ENCODE data around the gene SPIN2A.

DNA sequence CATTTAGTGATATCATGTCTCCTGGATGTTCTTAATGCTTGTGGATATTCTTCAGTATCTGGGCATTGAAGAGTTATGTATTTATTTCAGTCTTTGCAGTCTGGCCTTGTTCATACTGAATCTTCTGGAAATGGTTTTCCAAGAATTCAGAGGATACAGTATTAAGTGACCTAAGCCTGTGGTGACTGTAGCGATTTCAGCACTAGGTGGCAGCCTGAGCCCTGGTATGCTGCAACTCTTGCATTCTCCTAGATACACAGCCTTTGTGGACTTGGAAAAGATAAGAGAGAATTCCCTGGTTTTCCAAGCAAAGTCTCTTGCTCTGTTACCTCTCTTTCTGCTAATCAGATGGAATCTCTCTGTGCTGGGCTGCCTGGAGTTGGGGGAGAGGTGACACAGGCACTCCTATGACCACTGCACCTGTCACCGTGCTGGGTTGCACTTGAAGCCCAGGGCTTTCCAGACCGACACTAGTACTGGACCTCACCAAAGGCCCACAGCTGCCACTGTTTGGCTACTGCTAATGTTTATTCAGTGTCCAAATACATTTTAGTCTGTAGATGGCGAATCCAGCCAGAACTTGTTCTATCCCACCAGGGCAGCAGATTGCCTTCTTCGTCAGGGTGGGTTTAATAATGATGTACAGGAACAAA, 19.3 kb upstream of the SPIN2A start:
- TF ChIP-seq POLR2A (IDR thresholded peaks at IDR 0.05; ENCODE audit: low read depth, low read length) (no peak), EZH2 (IDR thresholded peaks at IDR 0.05; ENCODE audit: borderline replicate concordance, control insufficient read depth, low read depth, low read length) (no peak), BRCA1 (IDR thresholded peaks at IDR 0.05; ENCODE audit: low read depth, low read length) (no peak), YY1 (IDR thresholded peaks at IDR 0.05; ENCODE audit: low read depth, low read length) (no peak)
- TF ChIP-seq, protein P1, sequence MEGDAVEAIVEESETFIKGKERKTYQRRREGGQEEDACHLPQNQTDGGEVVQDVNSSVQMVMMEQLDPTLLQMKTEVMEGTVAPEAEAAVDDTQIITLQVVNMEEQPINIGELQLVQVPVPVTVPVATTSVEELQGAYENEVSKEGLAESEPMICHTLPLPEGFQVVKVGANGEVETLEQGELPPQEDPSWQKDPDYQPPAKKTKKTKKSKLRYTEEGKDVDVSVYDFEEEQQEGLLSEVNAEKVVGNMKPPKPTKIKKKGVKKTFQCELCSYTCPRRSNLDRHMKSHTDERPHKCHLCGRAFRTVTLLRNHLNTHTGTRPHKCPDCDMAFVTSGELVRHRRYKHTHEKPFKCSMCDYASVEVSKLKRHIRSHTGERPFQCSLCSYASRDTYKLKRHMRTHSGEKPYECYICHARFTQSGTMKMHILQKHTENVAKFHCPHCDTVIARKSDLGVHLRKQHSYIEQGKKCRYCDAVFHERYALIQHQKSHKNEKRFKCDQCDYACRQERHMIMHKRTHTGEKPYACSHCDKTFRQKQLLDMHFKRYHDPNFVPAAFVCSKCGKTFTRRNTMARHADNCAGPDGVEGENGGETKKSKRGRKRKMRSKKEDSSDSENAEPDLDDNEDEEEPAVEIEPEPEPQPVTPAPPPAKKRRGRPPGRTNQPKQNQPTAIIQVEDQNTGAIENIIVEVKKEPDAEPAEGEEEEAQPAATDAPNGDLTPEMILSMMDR (IDR thresholded peaks at IDR 0.05 in 2 of 3, conservative IDR thresholded peaks at IDR 0.05 in 1 of 3; ENCODE audit: control insufficient read depth in 2 of 3, extremely low read depth in 1 of 3, insufficient read depth in 1 of 3, low read depth in 3 of 3, low read length in 3 of 3) = peak; percentile 34 to 41 (median 35); a peak in 4 of 6 replicates

All from GM12878 (cell line).